Trophoblast cell (in vitro differentiated cells and primary cell): ENCODE measurements around the gene PNMA8C. TPM values are rescaled to one million over a fixed set of nuclear protein-coding genes. Genes with fewer than 3 reads are reported as not detected.

Experiments
- DNase-seq, 2 donors: peaks; one replicate each; pipeline ENCODE4 v3.0.0-alpha.2; 2016
- H2AFZ ChIP-seq: 2 replicates; pipeline ENCODE4 v1.6.1; 2013; ENCODE audit warnings: low read length, moderate library complexity, mild to moderate bottlenecking; ENCODE audit not compliant: insufficient read depth, poor library complexity
- H2AK5ac ChIP-seq: 2 replicates; pipeline ENCODE4 v1.6.1; 2013; ENCODE audit warnings: mild to moderate bottlenecking, low read length
- H2BK120ac ChIP-seq: 2 replicates; pipeline ENCODE4 v1.6.1; 2013; ENCODE audit warnings: low read length, mild to moderate bottlenecking, moderate library complexity; ENCODE audit not compliant: insufficient read depth, poor library complexity
- H2BK12ac ChIP-seq: 2 replicates; pipeline ENCODE4 v1.6.1; 2013; ENCODE audit warnings: mild to moderate bottlenecking, low read length, moderate library complexity
- H2BK5ac ChIP-seq: 2 replicates; pipeline ENCODE4 v1.6.1; 2013; ENCODE audit warnings: low read length, low read depth, moderate library complexity, mild to moderate bottlenecking; ENCODE audit not compliant: poor library complexity
- H3K14ac ChIP-seq: 2 replicates; pipeline ENCODE4 v1.6.1; 2013; ENCODE audit warnings: mild to moderate bottlenecking, low read length
- H3K18ac ChIP-seq: 2 replicates; pipeline ENCODE4 v1.6.1; 2013; ENCODE audit warnings: mild to moderate bottlenecking, low read length
- H3K23ac ChIP-seq: 2 replicates; pipeline ENCODE4 v1.6.1; 2013; ENCODE audit warnings: low read length
- H3K27ac ChIP-seq: 2 replicates; pipeline ENCODE4 v1.5.1; 2013; ENCODE audit warnings: low read depth, mild to moderate bottlenecking, inconsistent platforms, low read length, moderate library complexity
- H3K27me3 ChIP-seq: 2 replicates; pipeline ENCODE4 v1.6.1; 2013; ENCODE audit warnings: inconsistent platforms, mild to moderate bottlenecking, low read length, moderate library complexity; ENCODE audit not compliant: insufficient read depth
- H3K36me3 ChIP-seq, 2 experiments: 1 replicate in 1 of 2; 2 replicates in 1 of 2; pipeline ENCODE4 v1.6.1; 2013; ENCODE audit warnings: low read length in 2 of 2, mild to moderate bottlenecking in 2 of 2, moderate library complexity in 1 of 2; ENCODE audit not compliant: insufficient read depth in 2 of 2, control insufficient read depth in 1 of 2
- H3K4ac ChIP-seq: 2 replicates; pipeline ENCODE4 v1.6.1; 2013; ENCODE audit warnings: low read depth, mild to moderate bottlenecking, low read length, moderate library complexity
- H3K4me1 ChIP-seq, 2 experiments: 1 replicate in 1 of 2; 2 replicates in 1 of 2; pipeline ENCODE4 v1.6.1; 2013; ENCODE audit warnings: low read length in 2 of 2, mild to moderate bottlenecking in 2 of 2, moderate library complexity in 1 of 2; ENCODE audit not compliant: insufficient read depth in 2 of 2, control insufficient read depth in 1 of 2
- H3K4me2 ChIP-seq: 2 replicates; pipeline ENCODE4 v1.6.1; 2013; ENCODE audit warnings: inconsistent platforms, mild to moderate bottlenecking, low read length, moderate library complexity
- H3K4me3 ChIP-seq: 2 replicates; pipeline ENCODE4 v1.5.1; 2013; ENCODE audit warnings: mild to moderate bottlenecking, low read depth, low read length, inconsistent platforms
- H3K79me1 ChIP-seq: one replicate; pipeline ENCODE4 v1.6.1; 2013; ENCODE audit warnings: low read length
- H3K79me2 ChIP-seq: 2 replicates; pipeline ENCODE4 v1.6.1; 2013; ENCODE audit warnings: low read length, mild to moderate bottlenecking; ENCODE audit not compliant: control insufficient read depth, insufficient read depth, poor library complexity
- H3K9ac ChIP-seq: 2 replicates; pipeline ENCODE4 v1.6.1; 2013; ENCODE audit warnings: mild to moderate bottlenecking, low read length
- H3K9me3 ChIP-seq: 2 replicates; pipeline ENCODE4 v1.6.1; 2013; ENCODE audit warnings: low read depth, mild to moderate bottlenecking, control low read depth, inconsistent platforms, low read length; ENCODE audit not compliant: insufficient read depth
- H4K12ac ChIP-seq: 2 replicates; pipeline ENCODE4 v1.6.1; 2013; ENCODE audit warnings: low read depth, mild to moderate bottlenecking, low read length, moderate library complexity
- H4K8ac ChIP-seq: 2 replicates; pipeline ENCODE4 v1.6.1; 2013; ENCODE audit warnings: low read depth, mild to moderate bottlenecking, low read length, moderate library complexity
- H4K91ac ChIP-seq: one replicate; pipeline ENCODE4 v1.6.1; 2013; ENCODE audit warnings: low read depth, mild to moderate bottlenecking, low read length, moderate library complexity
- WGBS: extraction: QIAGEN DNeasy Blood & Tissue Kit; methylation state at CpG from one replicate; pipeline ENCODE4 v1.1.7; 2013; ENCODE audit warnings: missing lambda C conversion rate; ENCODE audit not compliant: insufficient read length, insufficient coverage; ENCODE audit errors: extremely low coverage; 5-methylcytosine and 5-hydroxymethylcytosine counted together
- polyA plus RNA-seq: library from polyadenylated mRNA; stranded (reverse); fragments of 200-250 nt; gene quantifications from 2 replicates; pipeline ENCODE4 v1.2.3, GENCODE V29; 2013

The PNMA8C gene
- polyA plus RNA-seq = 0.01 TPM in 1 of 2 replicates, not detected in the other

GRCh38 chr19:46428239-46429135 lies at the start of gene PNMA8C:
Gene PNMA8C (minus strand): TSS chr19:46428936. CDS start chr19:46428359, 577 bp downstream.
- Histone ChIP-seq H3K9ac (no peak within 1 kb of the TSS), H3K14ac (no peak within 1 kb of the TSS), H3K36me3 (no peaks in the 10 kb centered on the region), H3K79me1 (peaks cover 2% of the 10 kb centered on the region), H3K4me3 (no peak within 1 kb of the TSS), H2BK5ac (no peak within 1 kb of the TSS), H3K27me3 (no peaks in the 10 kb centered on the region), H4K91ac (no peak within 1 kb of the TSS), H3K4me1 (peaks cover 0 to 6% of the 10 kb centered on the region in 2 experiments), H3K9me3 (peaks cover 2% of the 10 kb centered on the region), H3K4ac (no peak within 1 kb of the TSS), H4K8ac (no peak within 1 kb of the TSS), H2AK5ac (no peak within 1 kb of the TSS), H2BK12ac (no peak within 1 kb of the TSS), H3K18ac (no peak within 1 kb of the TSS), H3K79me2 (no peaks in the 10 kb centered on the region), H4K12ac (no peak within 1 kb of the TSS), H2BK120ac (no peak within 1 kb of the TSS), H2AFZ (no peak within 1 kb of the TSS), H3K27ac (no peak within 1 kb of the TSS), H3K23ac (no peak within 1 kb of the TSS), H3K4me2 (peak within 1 kb of the TSS; percentile 34)
- DNase-seq = peak in 1 of 2 donors; percentile 11
- WGBS = no CpG with 5 or more reads among the region's 52 CpGs

- Histone ChIP-seq H3K14ac (no peak overlapping the region), H3K36me3 (no peaks in the 10 kb centered on the region), H4K12ac (no peak overlapping the region), H2BK12ac (no peak overlapping the region), H2BK120ac (no peak overlapping the region), H3K18ac (no peak overlapping the region), H2BK5ac (no peak overlapping the region), H4K8ac (no peak overlapping the region), H3K27ac (no peak overlapping the region), H3K4me2 (no peak overlapping the region), H4K91ac (no peak overlapping the region), H2AFZ (no peak overlapping the region), H3K23ac (no peak overlapping the region), H3K9ac (no peak overlapping the region), H3K79me2 (no peaks in the 10 kb centered on the region), H3K79me1 (peaks cover 5% of the 10 kb centered on the region), H2AK5ac (no peak overlapping the region), H3K4me1 (peaks cover 12 to 13% of the 10 kb centered on the region in 2 experiments), H3K4me3 (no peak overlapping the region), H3K4ac (no peak overlapping the region), H3K9me3 (no peaks in the 10 kb centered on the region), H3K27me3 (no peaks in the 10 kb centered on the region)
- no peak for DNase-seq
- WGBS = no CpG with 5 or more reads among the region's 2 CpGs
Observed at GRCh38 chr19:46475986-46476385, 47.2 kb upstream of the PNMA8C start.

GRCh38 chr19:46474211-46474610 lies 45.5 kb upstream of the PNMA8C start:
- peaks cover 8% of the 10 kb centered on the region for H3K79me1 ChIP-seq
- no peaks in the 10 kb centered on the region for H3K27me3 ChIP-seq
- no peak overlapping the region for H2BK120ac ChIP-seq
- H3K27ac ChIP-seq = peak overlapping the region; percentile 34
- H3K18ac ChIP-seq = no peak overlapping the region
- no peak overlapping the region for H2AK5ac ChIP-seq
- H3K9ac ChIP-seq = no peak overlapping the region
- no peak overlapping the region for H3K23ac ChIP-seq
- no CpG with 5 or more reads among the region's 8 CpGs for WGBS
- no peak overlapping the region for H3K4me2 ChIP-seq
- no peak overlapping the region for H4K12ac ChIP-seq
- no peak overlapping the region for H4K8ac ChIP-seq
- no peak overlapping the region for H2AFZ ChIP-seq
- H3K4ac ChIP-seq = no peak overlapping the region
- peak overlapping the region; percentile 11 for H2BK12ac ChIP-seq
- H4K91ac ChIP-seq = no peak overlapping the region
- H2BK5ac ChIP-seq = no peak overlapping the region
- peaks cover 12 to 16% of the 10 kb centered on the region in 2 experiments for H3K4me1 ChIP-seq
- H3K79me2 ChIP-seq = no peaks in the 10 kb centered on the region
- no peaks in the 10 kb centered on the region for H3K9me3 ChIP-seq
- no peak overlapping the region for H3K4me3 ChIP-seq
- DNase-seq = no peak
- H3K36me3 ChIP-seq = no peaks in the 10 kb centered on the region
- no peak overlapping the region for H3K14ac ChIP-seq

- no peak overlapping the region for H2AFZ ChIP-seq
- no peak overlapping the region for H3K4ac ChIP-seq
- no peak overlapping the region for H3K14ac ChIP-seq
Observed at GRCh38 chr19:46472592-46472991, 43.9 kb upstream of the PNMA8C start.

More at GRCh38 chr19:46472592-46472991, 43.9 kb upstream of the PNMA8C start:
- Histone ChIP-seq H3K27me3 (no peaks in the 10 kb centered on the region), H3K9ac (no peak overlapping the region), H4K8ac (no peak overlapping the region), H2AK5ac (no peak overlapping the region), H2BK5ac (no peak overlapping the region), H3K36me3 (no peaks in the 10 kb centered on the region), H3K4me2 (no peak overlapping the region), H3K18ac (no peak overlapping the region), H3K27ac (no peak overlapping the region), H3K4me1 (peaks cover 12 to 16% of the 10 kb centered on the region in 2 experiments), H2BK120ac (no peak overlapping the region), H3K4me3 (no peak overlapping the region), H4K12ac (no peak overlapping the region), H2BK12ac (peak overlapping the region; percentile 30), H3K79me2 (no peaks in the 10 kb centered on the region), H4K91ac (peak overlapping the region; percentile 8), H3K9me3 (no peaks in the 10 kb centered on the region), H3K79me1 (peaks cover 8% of the 10 kb centered on the region), H3K23ac (no peak overlapping the region)
- no peak for DNase-seq
- no CpG with 5 or more reads among the region's 4 CpGs for WGBS
